Right lobe of liver (tissue), 6 donors: ENCODE results near the gene TENM3. TPM values are rescaled to one million over a fixed set of nuclear protein-coding genes. Genes with fewer than 3 reads are reported as not detected.

Experiments used
- ATAC-seq, 4 donors: fragments of 200-7000 bp; cut with Tn5 transposase; one replicate each; pipeline ENCODE4 v1.9.1; 2020; ENCODE audit warnings: mild to moderate bottlenecking in 4 of 4, moderate library complexity in 4 of 4
- DNase-seq, 3 donors: peaks; one replicate each; pipeline ENCODE4 v3.0.0-alpha.2; 2020
- H3K27ac ChIP-seq, 3 donors: fragments of 200-600 bp; one replicate each; pipeline ENCODE4 v1.8.0; 2022
- H3K27me3 ChIP-seq, 2 donors: fragments of 200-600 bp; one replicate each; pipeline ENCODE4 v1.8.0; 2022
- H3K36me3 ChIP-seq, 4 donors: fragments of 200-600 bp; sonication (generic) in 1 of 4; one replicate each; pipeline versions ENCODE4 v1.5.1 to v1.8.0; 2017 to 2022; ENCODE audit warnings: control low read depth in 1 of 4
- H3K4me1 ChIP-seq, 4 donors: fragments of 200-600 bp; sonication (generic) in 1 of 4; one replicate each; pipeline versions ENCODE4 v1.5.1 to v1.8.0; 2017 to 2022; ENCODE audit warnings: control low read depth in 1 of 4
- H3K4me3 ChIP-seq, 3 donors: fragments of 200-600 bp; one replicate each; pipeline ENCODE4 v1.8.0; 2022
- H3K9me3 ChIP-seq, 4 donors: fragments of 200-600 bp; sonication (generic) in 1 of 4; one replicate each; pipeline versions ENCODE4 v1.5.1 to v1.8.0; 2017 to 2022; ENCODE audit warnings: control low read depth in 1 of 4
- CTCF ChIP-seq, 4 donors: fragments of 200-600 bp in 3 of 4; fragments of 450-650 bp in 1 of 4; IDR thresholded peaks; one replicate each; pipeline versions ENCODE4 v1.5.1 to v1.8.0; 2016 to 2022; ENCODE audit warnings: antibody characterized with exemption in 4 of 4, mild to moderate bottlenecking in 2 of 4
- POLR2A ChIP-seq: fragments of 450-650 bp; IDR thresholded peaks from one replicate; pipeline ENCODE4 v1.6.1; 2017; ENCODE audit warnings: antibody characterized with exemption, mild to moderate bottlenecking
- WGBS: methylation state at CpG from one replicate; pipeline ENCODE4 v1.1.6; 2018; ENCODE audit warnings: low coverage, low lambda C conversion rate; ENCODE audit not compliant: insufficient coverage; ENCODE audit errors: missing lambda C conversion rate; 5-methylcytosine and 5-hydroxymethylcytosine counted together
- intact Hi-C, 2 donors: fragments of 100-400 bp; cut with DNase I; formaldehyde crosslinking; loops; one replicate each; pipeline versions ENCODE4 v1.11.2 to v1.14.1; 2022
- total RNA-seq, 6 experiments: library from RNA; depleted of rRNA in 2 of 6; stranded (reverse); fragments of >200 nt in 2 of 6; fragmentation: NEBNext Ultra II Directional in 3 of 6; extraction: Animal tissue kit (Norgen Biotek cat#: 25700) in 3 of 6; gene quantifications; one replicate each; pipeline versions ENCODE4 v1.1.0 to v1.2.4, GENCODE V29; 2016 to 2023
- donor health status: DM: no; HTN: yes; CAD: no.
- donor health status: DM: no; HTN: no; CAD: no.
- donor health status: DM: no; HTN: no; CAD: no.
- donor health status: DM: no; HTN: yes; CAD: no.
- donor health status: DM: no; HTN: yes; CAD: no.

The TENM3 gene
- total RNA-seq, 6 experiments from 2014 or later = 0.06 to 3.0 (median 1.1) TPM

- Histone ChIP-seq H3K9me3 (no peaks in the 10 kb centered on the region), H3K4me3 (no peak overlapping the region), H3K36me3 (no peaks in the 10 kb centered on the region), H3K27ac (no peak overlapping the region), H3K4me1 (no peaks in the 10 kb centered on the region), H3K27me3 (no peaks in the 10 kb centered on the region)
- intact Hi-C loops = no loop called here
- ATAC-seq (no peak), DNase-seq (no peak)
- 52% methylated on average over 3 of the region's 3 CpGs for WGBS
- no peak for TF ChIP-seq CTCF (IDR thresholded peaks at IDR 0.05)
- TF ChIP-seq POLR2A = no peak
Observed at GRCh38 chr4:182831376-182831775, 588.2 kb downstream of the TENM3 start.

- H3K4me1 ChIP-seq = no peaks in the 10 kb centered on the region
- H3K27ac ChIP-seq = no peak overlapping the region
- H3K27me3 ChIP-seq = no peaks in the 10 kb centered on the region
- WGBS = 60% methylated on average over 1 of the region's 3 CpGs
- intact Hi-C loops = no loop called here
- no peaks in the 10 kb centered on the region for H3K9me3 ChIP-seq
- no peaks in the 10 kb centered on the region for H3K36me3 ChIP-seq
- ATAC-seq (no peak), DNase-seq (no peak)
- H3K4me3 ChIP-seq = no peak overlapping the region
- no peak for TF ChIP-seq POLR2A
- no peak for TF ChIP-seq CTCF (IDR thresholded peaks at IDR 0.05)
Observed at GRCh38 chr4:182832352-182833120, 589.3 kb downstream of the TENM3 start.

GRCh38 chr4:182835006-182835740 lies 592.0 kb downstream of the TENM3 start:
- ATAC-seq (no peak), DNase-seq (no peak)
- Histone ChIP-seq H3K4me3 (no peak overlapping the region), H3K9me3 (no peaks in the 10 kb centered on the region), H3K36me3 (no peaks in the 10 kb centered on the region), H3K27me3 (no peaks in the 10 kb centered on the region), H3K4me1 (no peaks in the 10 kb centered on the region), H3K27ac (no peak overlapping the region)
- no peak for TF ChIP-seq CTCF (IDR thresholded peaks at IDR 0.05)
- TF ChIP-seq POLR2A = no peak
- intact Hi-C loops = no loop called here
- WGBS = 77% methylated on average over 16 of the region's 26 CpGs

- intact Hi-C loops = no loop called here
- Histone ChIP-seq H3K36me3 (no peaks in the 10 kb centered on the region), H3K9me3 (no peaks in the 10 kb centered on the region), H3K27ac (no peak overlapping the region), H3K4me3 (no peak overlapping the region), H3K4me1 (no peaks in the 10 kb centered on the region), H3K27me3 (no peaks in the 10 kb centered on the region)
- 74% methylated on average over 11 of the region's 12 CpGs for WGBS
- no peak for DNase-seq
- TF ChIP-seq POLR2A = no peak
- no peak for TF ChIP-seq CTCF (IDR thresholded peaks at IDR 0.05)
- ATAC-seq = no peak
Observed at GRCh38 chr4:182837831-182838230, 594.6 kb downstream of the TENM3 start.
